ENCODE data around the gene DMRTA1.

DNA sequence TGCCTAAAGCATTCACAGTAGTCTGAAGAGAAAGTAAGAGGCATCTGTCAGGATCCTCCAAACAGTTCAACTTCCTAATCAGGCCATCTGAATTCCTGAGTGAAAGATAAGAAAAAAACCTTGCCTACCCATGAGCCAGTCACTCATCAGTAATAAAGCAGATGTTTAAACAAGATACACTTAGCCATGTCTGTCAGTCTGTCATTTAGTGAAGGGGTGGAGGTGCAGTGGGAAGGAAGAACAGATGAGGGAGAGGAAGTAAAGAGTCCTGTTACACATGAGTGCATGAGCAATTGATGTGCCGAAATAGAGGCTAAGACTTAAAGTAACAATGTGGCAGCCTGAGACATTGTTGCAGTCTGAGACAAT is 29.9 kb upstream of the DMRTA1 start:
- TF ChIP-seq NCOA2 (CRISPR knock-in tag; IDR thresholded peaks at IDR 0.05) = no peak
- TF ChIP-seq, protein P1, sequence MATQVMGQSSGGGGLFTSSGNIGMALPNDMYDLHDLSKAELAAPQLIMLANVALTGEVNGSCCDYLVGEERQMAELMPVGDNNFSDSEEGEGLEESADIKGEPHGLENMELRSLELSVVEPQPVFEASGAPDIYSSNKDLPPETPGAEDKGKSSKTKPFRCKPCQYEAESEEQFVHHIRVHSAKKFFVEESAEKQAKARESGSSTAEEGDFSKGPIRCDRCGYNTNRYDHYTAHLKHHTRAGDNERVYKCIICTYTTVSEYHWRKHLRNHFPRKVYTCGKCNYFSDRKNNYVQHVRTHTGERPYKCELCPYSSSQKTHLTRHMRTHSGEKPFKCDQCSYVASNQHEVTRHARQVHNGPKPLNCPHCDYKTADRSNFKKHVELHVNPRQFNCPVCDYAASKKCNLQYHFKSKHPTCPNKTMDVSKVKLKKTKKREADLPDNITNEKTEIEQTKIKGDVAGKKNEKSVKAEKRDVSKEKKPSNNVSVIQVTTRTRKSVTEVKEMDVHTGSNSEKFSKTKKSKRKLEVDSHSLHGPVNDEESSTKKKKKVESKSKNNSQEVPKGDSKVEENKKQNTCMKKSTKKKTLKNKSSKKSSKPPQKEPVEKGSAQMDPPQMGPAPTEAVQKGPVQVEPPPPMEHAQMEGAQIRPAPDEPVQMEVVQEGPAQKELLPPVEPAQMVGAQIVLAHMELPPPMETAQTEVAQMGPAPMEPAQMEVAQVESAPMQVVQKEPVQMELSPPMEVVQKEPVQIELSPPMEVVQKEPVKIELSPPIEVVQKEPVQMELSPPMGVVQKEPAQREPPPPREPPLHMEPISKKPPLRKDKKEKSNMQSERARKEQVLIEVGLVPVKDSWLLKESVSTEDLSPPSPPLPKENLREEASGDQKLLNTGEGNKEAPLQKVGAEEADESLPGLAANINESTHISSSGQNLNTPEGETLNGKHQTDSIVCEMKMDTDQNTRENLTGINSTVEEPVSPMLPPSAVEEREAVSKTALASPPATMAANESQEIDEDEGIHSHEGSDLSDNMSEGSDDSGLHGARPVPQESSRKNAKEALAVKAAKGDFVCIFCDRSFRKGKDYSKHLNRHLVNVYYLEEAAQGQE (IDR thresholded peaks at IDR 0.05; ENCODE audit: borderline replicate concordance in 1 of 2, low read depth in 1 of 2, low read length in 2 of 2) = no peak
- TF ChIP-seq, protein P2, sequence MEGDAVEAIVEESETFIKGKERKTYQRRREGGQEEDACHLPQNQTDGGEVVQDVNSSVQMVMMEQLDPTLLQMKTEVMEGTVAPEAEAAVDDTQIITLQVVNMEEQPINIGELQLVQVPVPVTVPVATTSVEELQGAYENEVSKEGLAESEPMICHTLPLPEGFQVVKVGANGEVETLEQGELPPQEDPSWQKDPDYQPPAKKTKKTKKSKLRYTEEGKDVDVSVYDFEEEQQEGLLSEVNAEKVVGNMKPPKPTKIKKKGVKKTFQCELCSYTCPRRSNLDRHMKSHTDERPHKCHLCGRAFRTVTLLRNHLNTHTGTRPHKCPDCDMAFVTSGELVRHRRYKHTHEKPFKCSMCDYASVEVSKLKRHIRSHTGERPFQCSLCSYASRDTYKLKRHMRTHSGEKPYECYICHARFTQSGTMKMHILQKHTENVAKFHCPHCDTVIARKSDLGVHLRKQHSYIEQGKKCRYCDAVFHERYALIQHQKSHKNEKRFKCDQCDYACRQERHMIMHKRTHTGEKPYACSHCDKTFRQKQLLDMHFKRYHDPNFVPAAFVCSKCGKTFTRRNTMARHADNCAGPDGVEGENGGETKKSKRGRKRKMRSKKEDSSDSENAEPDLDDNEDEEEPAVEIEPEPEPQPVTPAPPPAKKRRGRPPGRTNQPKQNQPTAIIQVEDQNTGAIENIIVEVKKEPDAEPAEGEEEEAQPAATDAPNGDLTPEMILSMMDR (CRISPR knock-in tag; IDR thresholded peaks at IDR 0.05) = no peak

All from HepG2 (cell line).